Hippocampal formation (tissue), 2 donors: ENCODE measurements around the gene CLIP4.

Source experiments
- DNase-seq, 2 donors: peaks; one replicate each; lab custom pipeline; 2025; lab: John Stamatoyannopoulos, UW

Gene CLIP4

DNA sequence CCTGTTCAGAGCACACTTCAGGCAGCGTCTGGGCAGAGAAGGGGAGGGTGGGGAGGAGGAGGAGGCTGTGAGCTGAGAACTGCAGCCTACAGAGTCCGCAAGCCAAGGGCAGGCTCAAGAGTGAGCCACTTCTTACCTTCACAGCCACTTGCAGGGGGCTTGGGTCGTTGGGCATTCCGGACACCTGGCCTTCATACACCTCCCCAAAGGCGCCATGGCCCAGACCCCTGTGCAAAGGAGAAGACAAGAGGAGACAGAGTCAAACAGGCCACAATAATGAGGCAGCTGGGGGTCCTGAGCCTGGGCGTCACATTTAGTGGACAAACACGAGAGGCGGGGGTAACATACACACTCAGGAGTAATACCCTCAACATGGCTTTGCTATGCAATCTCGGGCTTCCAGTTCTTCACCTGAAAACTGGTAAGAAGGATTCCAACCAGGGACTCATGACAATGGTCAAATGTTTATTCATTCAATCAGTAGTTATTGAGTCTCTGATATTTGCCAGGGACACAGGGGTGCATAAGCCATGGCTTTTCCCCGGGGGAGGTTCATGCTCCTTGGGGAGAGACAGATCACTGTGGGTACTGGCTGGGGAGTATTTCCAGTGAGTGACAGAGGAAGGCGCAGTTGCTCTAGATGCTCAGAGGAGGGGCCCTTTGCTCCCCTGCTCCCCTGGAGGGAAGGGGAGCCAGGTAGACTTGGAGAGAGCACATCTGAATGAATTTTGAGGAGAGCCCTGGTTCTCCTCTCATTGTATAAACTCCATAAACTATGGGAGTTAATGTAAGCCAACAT lies 107.4 kb downstream of the CLIP4 start:
- no peak for DNase-seq

DNA sequence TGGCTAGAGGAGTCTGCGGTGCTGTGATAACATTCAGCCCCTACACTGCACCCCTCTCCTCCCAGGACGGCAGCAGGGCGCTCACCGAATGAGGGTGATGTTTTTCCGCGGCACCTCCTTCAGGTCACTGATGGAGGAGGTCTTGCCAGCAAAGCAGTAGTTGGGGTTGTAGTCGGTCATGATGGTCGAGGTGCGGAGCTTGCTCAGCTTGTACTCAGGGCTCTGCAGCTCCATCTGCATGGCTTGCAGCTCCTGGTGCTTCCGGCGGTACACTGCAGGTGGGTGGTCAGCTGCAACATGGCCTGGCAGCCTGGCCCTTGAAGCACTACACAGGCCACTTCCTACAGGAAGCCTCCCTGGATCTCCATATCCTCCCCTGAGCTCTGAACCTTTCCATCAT lies 108.0 kb downstream of the CLIP4 start:
- DNase-seq: no peak

DNA sequence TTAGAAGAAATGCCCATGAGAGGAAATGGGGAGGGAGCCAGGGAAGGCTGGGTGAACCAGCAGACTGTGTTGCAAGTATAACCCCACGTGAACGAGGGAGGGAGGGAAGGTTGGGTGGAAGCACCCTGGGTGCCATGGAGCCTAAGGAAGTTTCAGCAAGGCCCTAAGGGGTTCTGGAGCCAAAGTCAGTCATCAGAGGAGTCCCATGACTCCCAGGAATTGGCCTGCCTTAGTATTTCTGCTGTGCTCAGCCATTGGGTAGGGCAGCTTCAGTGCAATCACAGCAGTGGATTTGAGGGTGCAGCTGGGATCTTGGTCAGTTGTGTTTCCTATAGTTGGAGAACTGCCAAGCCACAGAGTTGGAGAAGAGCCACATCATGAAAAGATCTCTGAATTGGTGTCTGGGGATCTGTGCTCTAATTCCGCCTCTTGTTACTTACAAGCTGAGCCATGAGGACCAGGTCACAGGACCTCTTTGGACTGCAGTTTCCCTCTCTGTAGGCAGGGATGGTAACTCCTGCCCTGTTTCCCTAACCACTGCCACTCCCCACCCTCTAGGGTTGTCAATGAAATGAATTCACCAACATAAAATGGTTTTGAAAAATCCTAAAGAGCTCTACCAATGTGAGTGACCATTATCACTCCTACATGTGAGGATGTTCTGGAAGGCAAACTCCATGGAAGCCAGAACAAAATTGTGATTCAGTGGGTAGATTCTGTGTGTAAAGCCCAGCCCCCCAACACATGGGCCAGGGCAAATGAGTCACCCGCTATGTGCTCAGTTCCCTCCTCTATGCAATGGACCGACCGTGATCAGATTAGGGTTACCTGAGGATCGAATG lies 108.9 kb downstream of the CLIP4 start:
- peak in 1 of 2 donors; percentile 5 for DNase-seq

DNA sequence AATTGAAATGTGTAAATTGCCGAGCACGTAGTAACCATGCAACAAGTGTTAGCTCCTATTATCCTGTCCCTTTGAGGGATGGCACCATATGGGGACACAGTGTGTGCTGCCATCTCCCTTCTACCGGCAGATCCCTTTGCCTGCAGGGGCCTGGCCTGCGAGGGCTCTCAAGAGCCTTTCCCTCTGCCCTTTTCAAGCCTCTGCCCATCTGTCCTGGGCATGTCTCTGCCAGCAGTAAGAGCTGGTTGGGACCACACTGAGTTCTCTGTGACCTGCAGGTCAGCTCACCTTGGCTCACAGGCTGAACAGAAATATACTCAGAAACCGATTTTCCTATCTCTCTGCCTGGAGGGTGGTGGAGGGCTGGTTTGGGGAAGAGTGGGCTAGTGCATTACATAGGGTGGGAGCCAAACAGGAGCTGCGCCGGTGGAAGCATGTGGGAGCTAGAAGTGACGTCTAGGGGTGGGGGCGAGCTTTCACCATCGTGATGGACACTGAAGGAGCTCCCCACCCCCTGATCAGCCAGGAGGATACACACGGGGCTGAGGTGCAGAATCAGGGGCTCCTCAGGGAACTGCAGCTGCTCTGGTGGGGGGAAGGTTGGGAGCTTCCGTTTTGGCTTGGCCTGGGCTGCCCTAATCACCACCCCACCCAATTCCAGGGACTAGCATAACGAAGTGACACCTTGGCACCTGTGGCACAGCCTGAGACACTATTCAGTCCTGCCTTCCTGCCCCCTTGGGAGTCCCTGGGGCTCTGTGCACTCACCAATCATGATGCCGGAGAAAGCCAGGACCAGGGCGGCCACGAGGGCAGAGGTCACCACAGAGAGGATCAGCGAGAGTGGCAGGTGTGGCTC lies 109.7 kb downstream of the CLIP4 start:
- no peak for DNase-seq

DNA sequence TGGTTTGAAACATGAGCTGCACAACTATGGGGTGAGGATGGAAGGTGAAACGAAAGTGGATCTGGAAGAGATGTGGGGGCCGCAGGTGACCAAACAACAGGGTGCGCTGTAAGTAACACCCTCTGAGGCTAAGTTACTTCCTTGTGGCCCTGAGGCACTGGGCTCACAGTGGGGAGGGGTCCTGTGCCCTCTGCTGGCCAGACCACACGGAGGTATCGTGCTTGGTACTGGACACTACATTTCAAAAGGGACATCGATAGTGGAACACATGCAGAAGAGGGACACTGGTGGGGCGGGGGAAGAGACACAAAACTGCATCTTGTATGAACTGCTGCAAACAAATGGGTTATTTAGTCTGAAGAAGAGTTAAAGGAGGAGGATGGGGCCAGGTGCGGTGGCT lies 110.6 kb downstream of the CLIP4 start:
- DNase-seq: no peak

DNA sequence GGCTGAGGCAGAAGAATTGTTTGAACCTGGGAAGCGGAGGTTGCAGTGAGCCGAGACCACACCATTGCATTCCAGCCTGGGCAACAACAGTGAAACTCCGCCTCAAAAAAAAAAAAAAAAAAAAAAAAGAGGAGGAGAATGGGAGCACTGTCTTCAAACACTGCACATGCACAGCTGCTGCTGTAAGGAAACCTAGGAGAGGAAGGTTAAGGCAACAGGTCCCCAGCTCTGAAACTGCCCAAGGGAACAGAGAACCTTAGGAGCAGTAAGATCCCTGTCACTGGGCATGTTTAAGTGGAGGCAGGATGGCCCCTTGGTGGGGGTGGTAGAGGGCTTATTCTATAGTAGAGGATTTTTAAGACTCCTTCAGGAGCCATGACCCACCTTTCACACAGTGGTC lies 111.2 kb downstream of the CLIP4 start:
- DNase-seq: no peak

DNA sequence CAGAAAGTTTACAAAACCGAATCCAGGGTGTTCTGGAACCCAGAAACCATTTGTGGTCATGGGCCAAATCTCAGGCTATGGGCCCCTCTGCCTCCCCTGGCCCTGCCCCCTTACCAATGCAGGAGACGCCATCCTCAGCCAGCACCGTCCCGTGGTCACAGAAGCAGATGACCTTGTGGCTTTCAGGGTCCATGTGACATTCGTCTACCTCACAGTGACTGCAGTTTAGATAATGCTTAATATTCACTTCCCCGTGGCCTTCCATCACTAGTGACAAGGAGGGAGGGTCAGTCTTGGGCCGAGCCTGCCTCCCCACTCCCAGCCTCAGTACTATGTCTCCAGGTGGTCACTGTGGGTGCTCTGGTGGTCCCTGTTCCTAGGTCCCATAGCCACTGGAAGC lies 111.6 kb downstream of the CLIP4 start:
- no peak for DNase-seq

DNA sequence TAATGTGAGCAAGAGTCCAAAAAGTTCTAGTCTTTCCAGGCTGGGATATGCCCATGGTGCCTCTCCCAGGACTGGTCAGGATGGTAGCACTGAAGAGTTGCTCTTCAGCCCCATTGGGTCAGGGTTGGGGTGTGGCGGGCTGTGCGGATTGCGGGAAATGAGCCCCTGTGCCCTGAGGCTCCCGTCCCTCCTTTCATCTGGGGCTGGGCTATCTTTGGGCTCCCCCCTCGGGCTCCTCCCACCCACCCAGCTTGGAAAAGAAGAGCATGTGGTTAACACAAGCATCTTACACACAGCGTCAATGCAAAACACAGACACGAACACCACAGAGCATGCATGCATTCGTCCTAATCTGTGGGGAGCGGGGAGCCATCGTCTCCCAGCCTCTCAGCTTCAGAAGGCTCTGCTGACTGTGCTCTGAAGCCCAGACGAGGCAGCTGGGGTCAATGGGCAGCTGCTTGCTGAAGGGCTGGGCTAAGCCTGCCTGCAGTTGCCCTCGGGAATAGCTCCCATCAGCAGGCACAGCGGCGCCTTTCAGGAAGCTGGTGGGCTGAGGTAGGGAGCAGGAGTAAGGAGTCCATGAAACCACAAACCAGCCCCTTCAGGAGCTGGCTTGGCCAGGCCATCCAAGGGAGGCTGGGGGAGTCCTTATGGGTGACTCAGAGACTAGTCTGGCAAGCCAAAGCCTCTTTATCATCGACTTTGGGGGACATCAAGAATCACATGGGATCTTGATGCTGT lies 112.9 kb downstream of the CLIP4 start:
- DNase-seq: no peak

DNA sequence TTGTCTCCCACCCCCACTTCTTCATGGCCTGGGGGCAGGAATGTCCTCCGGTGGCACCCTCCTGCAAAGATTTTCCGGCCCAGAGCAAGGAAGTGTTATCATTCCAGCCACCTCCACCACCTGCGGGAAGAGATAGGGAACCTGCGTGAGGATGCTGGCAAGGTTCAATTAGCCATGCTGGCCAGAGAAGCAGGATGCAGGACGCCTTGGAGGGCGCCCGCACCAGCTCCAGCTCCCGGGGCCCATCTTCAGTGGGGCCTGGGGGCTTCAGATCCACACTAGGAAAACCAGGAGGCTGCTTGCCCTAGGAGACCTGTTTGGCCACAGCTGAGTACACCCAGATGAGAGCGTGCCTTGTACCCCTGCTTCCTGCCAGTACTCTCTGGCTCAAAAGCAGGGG lies 113.7 kb downstream of the CLIP4 start:
- DNase-seq: no peak

DNA sequence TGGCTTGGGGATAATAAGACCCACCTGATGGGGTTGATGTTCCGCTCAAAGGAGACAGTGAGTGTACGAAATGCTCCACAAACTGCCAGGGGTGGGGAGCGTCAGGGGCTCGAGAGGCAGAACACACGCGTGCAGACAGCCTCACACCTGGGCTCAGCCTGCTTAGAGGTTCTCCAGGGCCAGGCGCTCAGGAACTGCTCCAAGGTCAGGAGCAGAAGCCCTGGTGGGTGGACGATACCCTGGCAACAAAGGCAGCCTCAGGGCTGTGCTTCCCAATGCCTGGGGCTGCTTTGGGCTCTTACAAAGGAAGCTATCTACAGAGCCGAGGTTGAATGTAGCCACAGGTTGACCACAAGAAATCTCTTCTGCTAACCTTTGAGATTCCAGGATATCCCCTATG lies 114.4 kb downstream of the CLIP4 start:
- DNase-seq: no peak

DNA sequence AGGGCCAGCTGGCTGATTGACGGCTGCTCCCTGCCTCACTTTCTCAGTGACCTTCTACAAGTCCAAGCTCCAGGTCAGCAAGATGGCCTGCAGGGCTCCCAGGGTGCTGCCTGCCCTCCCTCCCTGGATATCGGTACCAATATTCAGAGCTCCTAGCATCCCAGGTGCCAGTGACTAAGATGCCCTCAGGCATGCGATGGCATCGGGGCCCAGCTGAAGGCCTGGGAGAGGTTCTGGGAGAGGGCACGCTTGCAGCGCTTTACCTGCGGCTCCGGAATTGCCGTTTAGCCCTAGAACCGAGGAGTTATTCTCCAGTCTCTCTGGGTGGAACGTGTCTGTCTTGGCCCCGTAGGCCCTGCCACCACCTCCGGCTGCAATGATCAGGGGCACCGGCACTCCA lies 116.8 kb downstream of the CLIP4 start:
- no peak for DNase-seq

DNA sequence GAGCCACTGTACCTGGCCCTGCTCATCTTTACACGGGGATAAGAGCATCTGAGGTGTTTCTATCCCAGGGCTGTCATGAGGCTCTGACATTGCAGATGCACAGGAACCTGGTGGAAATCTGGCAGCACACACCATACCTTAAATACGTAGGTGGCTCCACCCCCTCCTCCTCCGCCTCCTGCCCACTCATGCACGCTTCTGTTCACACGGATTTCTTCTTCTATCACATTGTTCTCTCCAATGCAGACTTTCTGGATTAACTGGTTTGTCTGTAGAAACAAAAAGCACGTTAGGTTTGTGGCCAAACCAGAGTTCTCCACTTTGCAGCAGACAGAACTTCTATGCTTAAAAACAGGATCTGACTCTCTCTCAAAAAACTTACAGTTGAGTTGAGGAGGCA lies 118.2 kb downstream of the CLIP4 start:
- no peak for DNase-seq

DNA sequence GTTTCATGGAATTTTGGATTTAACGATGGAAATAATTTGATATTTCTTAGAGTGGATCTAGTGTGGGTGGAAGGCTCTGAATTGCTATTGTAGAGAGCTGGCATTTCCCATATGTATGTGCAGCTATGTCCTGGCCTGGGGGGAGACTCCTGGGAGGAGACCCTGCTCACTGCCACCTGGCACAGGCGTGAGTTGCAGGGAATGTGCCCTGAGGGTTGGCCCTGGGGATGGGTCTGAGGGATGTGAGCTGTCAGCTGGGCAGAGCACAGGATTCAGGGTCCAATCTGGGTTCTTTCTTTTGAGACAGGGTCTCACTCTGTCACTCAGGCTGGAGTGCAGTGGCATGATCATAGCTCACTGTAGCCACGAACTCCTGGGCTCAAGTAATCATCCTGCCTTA lies 120.2 kb downstream of the CLIP4 start:
- no peak for DNase-seq

DNA sequence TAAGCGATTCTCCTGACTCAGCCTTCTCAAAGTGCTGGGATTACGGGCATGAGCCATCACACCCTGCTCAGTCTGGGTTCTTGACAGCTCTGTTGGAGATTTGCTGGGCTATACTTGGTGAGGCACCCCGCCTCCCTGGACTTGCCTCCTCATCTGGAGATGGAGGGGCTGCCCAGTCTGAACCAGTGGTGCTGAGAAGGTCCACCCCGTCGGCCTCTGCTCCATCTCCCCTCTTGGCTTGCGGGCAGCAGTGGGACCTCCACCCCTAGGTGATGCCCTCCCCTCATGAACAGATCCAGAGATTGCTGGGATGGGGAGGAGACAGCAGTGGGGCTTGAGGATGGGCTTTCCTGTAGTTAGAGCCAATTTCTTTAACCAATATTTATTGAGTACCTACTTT lies 120.9 kb downstream of the CLIP4 start:
- no peak for DNase-seq

DNA sequence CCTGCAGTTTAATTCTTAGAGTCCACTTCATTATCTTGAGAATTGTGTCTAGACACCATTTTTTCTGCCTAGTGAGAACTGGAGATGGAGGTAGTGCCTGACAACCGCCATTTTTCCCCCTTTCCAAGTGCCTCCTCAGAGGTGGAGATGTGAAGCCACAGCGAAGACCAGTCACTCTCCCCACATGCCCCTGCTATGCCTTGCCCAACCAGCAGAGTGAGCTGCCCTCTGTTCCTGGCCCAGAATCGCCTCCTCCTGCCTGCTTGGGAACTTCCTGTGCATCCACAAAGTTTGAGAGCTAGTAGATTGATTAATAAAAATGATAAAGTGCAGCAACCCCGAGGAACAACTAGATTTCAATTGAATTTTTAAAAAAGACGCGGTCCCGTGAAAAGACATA lies 123.3 kb downstream of the CLIP4 start:
- no peak for DNase-seq
